Epidermal melanocyte (primary cell): ENCODE results near the gene DRC1.

Experiments
- DNase-seq: peaks from one replicate; pipeline ENCODE4 v3.0.0; 2011; ENCODE audit warnings: low spot score; ENCODE audit not compliant: insufficient read length

Gene DRC1

GRCh38 chr2:26492749-26493515, 91.2 kb downstream of the DRC1 start:
- DNase-seq, result no peak

GRCh38 chr2:26493566-26493965, 91.8 kb downstream of the DRC1 start:
- no peak for DNase-seq

GRCh38 chr2:26494199-26494598, 92.5 kb downstream of the DRC1 start:
- DNase-seq, result no peak

- DNase-seq, result no peak
These were observed 93.2 kb downstream of the DRC1 start for GRCh38 chr2:26494891-26495290.

GRCh38 chr2:26495705-26496297, 94.1 kb downstream of the DRC1 start:
- DNase-seq, result no peak

GRCh38 chr2:26500406-26500805, 98.7 kb downstream of the DRC1 start:
- no peak for DNase-seq

GRCh38 chr2:26503231-26503880, 101.6 kb downstream of the DRC1 start:
- DNase-seq, result peak; percentile 57

GRCh38 chr2:26504002-26504401, 102.3 kb downstream of the DRC1 start:
- DNase-seq, result no peak

GRCh38 chr2:26506279-26506678, 104.6 kb downstream of the DRC1 start:
- DNase-seq, result no peak
